Heart right ventricle (tissue), 16 donors: Measurements from ENCODE around the gene IQSEC3. TPM values are rescaled to one million over a fixed set of nuclear protein-coding genes. Genes with fewer than 3 reads are reported as not detected.
"Not testable (repeated sequence)": the region's sequence is repeated elsewhere in the genome, so short reads cannot be mapped to it uniquely, and the experiment has no call there.

Experiments used
- ATAC-seq, 8 donors: fragments of 200-7000 bp; cut with Tn5 transposase; one replicate each; pipeline ENCODE4 v1.9.1; 2020; ENCODE audit warnings: mild to moderate bottlenecking in 8 of 8, moderate library complexity in 8 of 8, moderate number of reproducible peaks in 1 of 8
- DNase-seq, 2 donors: peaks; one replicate each; pipeline ENCODE4 v3.0.0-alpha.2; 2020
- H3K27ac ChIP-seq, 10 donors: fragments of 200-600 bp; sonication (generic) in 2 of 10; one replicate each; pipeline versions ENCODE4 v1.5.0 to v1.8.0; 2020 to 2022; ENCODE audit warnings: mild to moderate bottlenecking in 3 of 10
- H3K27me3 ChIP-seq, 7 donors: fragments of 200-600 bp; one replicate each; pipeline ENCODE4 v1.8.0; 2021 to 2022; ENCODE audit warnings: mild to moderate bottlenecking in 2 of 7
- H3K36me3 ChIP-seq, 9 donors: fragments of 200-600 bp; sonication (generic) in 1 of 9; one replicate each; pipeline versions ENCODE4 v1.5.0 to v1.8.0; 2020 to 2022; ENCODE audit warnings: mild to moderate bottlenecking in 2 of 9
- H3K4me1 ChIP-seq, 9 donors: fragments of 200-600 bp; sonication (generic) in 1 of 9; one replicate each; pipeline versions ENCODE4 v1.5.0 to v1.8.0; 2020 to 2022; ENCODE audit warnings: mild to moderate bottlenecking in 4 of 9
- H3K4me3 ChIP-seq, 10 donors: fragments of 200-600 bp; sonication (generic) in 2 of 10; one replicate each; pipeline versions ENCODE4 v1.5.0 to v1.8.0; 2020 to 2022; ENCODE audit warnings: mild to moderate bottlenecking in 7 of 10, moderate library complexity in 2 of 10
- H3K9me3 ChIP-seq, 11 donors: fragments of 200-600 bp in 10 of 11; sonication (generic) in 2 of 11; one replicate each; pipeline versions ENCODE4 v1.5.0 to v1.8.0; 2013 to 2022; ENCODE audit warnings: mild to moderate bottlenecking in 2 of 11, control low read depth in 1 of 11, moderate library complexity in 1 of 11
- CTCF ChIP-seq, 9 donors: fragments of 200-600 bp; sonication (generic) in 2 of 9; IDR thresholded peaks; one replicate each; pipeline versions ENCODE4 v1.5.0 to v1.8.0; 2021 to 2022; ENCODE audit warnings: antibody characterized with exemption in 9 of 9, mild to moderate bottlenecking in 5 of 9, moderate library complexity in 1 of 9
- WGBS, 2 donors: extraction: QIAGEN DNeasy Blood & Tissue Kit; methylation state at CpG; one replicate each; pipeline ENCODE4 v1.1.7; 2013; ENCODE audit warnings: inconsistent platforms in 1 of 2; 5-methylcytosine and 5-hydroxymethylcytosine counted together
- intact Hi-C, 10 donors: fragments of 100-400 bp; cut with DNase I; formaldehyde crosslinking; loops; one replicate each; pipeline versions ENCODE4 v1.11.1 to v1.14.2; 2022
- polyA plus RNA-seq, 2 donors: library from polyadenylated mRNA; stranded (reverse); fragments of 200-250 nt; gene quantifications; one replicate each; pipeline ENCODE4 v1.2.3, GENCODE V29; 2013
- total RNA-seq, 10 donors: library from RNA; stranded (reverse); fragmentation: NEBNext Ultra II Directional in 3 of 10; extraction: Animal tissue kit (Norgen Biotek cat#: 25700) in 3 of 10; gene quantifications; one replicate each; pipeline versions ENCODE4 v1.2.1 to v1.2.4, GENCODE V29; 2021 to 2023
- donor health status: Arrhythmogenic right ventricular cardiomyopathy.
- donor health status: ischemic (EF 13 %, LVEDD 7.1; RV severe dilation, severe dysfunction).
- donor health status: healthy with polysubstance abuse.
- donor health status: DM: no; HTN: yes; CAD: no.
- donor health status: DM: no; HTN: no; CAD: no.
- donor health status: ischemic (EF 25% LVEDD 6.9; RV normal size, moderate dysfunction).
- donor health status: ischemic (EF 25% LVEDD 5.7; RV mildly dilated, moderate dysfunction).
- donor health status: healthy.
- donor health status: DM: yes; HTN: yes; CAD: no.
- donor health status: Ischemic cardiomyopathy.
- donor health status: ischemic (EF 35%, LVEDD 5.7; RV mildly dilated, moderate dysfunction).
- donor health status: nonischemic (EF 11% LVEDD 7.7; RV severe dilation, severe dysfunction).
- donor health status: DM: yes; HTN: yes; CAD: no.
- donor health status: PGD.
- donor health status: ischemic (EF 29% LVEDD 5.4; RV normal size, mild dysfunction).
- donor health status: nonischemic (EF 23%, LVEDD 6.1; RV moderate dilation, normal function).

Gene IQSEC3
- total and polyA plus RNA-seq, 12 donors = 0.30 to 2.7 (median 1.1) TPM

DNA sequence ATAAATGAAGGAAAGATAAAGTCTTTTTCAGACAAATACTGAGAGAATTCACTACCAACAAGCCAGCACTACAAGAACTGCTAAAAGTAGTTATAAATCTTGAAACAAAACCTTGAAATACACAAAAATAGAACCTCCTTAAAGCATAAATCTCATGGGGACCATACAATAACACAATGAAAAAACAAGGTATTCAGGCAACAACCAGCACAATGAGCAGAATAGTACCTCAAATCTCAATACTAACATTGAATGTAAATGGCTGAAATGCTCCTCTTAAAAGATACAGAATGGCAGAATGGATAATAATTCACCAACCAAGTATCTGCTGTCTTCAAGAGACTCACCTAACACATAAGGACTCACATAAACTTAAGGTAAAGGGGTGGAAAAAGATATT lies 7.7 kb upstream of the IQSEC3 start:
- DNase-seq (no peak), ATAC-seq (no peak)
- Histone ChIP-seq H3K27me3 (peaks cover 5 to 62% (median 42%) of the 10 kb centered on the region in 7 donors), H3K9me3 (peaks cover 0 to 25% (median 4%) of the 10 kb centered on the region in 11 donors), H3K4me1 (no peaks in the 10 kb centered on the region), H3K27ac (no peak overlapping the region), H3K4me3 (no peak overlapping the region), H3K36me3 (no peaks in the 10 kb centered on the region)
- intact Hi-C loops = no loop called here
- no peak for TF ChIP-seq CTCF (IDR thresholded peaks at IDR 0.05)

GRCh38 chr12:61845-62244 lies 4.7 kb upstream of the IQSEC3 start:
- Histone ChIP-seq H3K9me3 (peaks cover 0 to 22% (median 4%) of the 10 kb centered on the region in 11 donors), H3K27me3 (peaks cover 0 to 37% (median 13%) of the 10 kb centered on the region in 7 donors)
- H3K27ac ChIP-seq, H3K4me3 ChIP-seq, intact Hi-C loops, H3K4me1 ChIP-seq, DNase-seq, H3K36me3 ChIP-seq, ATAC-seq: not testable (repeated sequence)

GRCh38 chr12:65491-66063 lies 990 bp upstream of the IQSEC3 start:
- H3K4me3 ChIP-seq, H3K27ac ChIP-seq, H3K9me3 ChIP-seq, ATAC-seq, H3K36me3 ChIP-seq, intact Hi-C loops, H3K4me1 ChIP-seq, DNase-seq: not testable (repeated sequence)
- H3K27me3 ChIP-seq = peaks cover 0 to 21% (median 16%) of the 10 kb centered on the region in 7 donors
- WGBS, 2 donors = 49 to 54% methylated on average over 4 of the region's 4 CpGs

- H3K4me1 ChIP-seq, H3K36me3 ChIP-seq, H3K27ac ChIP-seq, H3K9me3 ChIP-seq, intact Hi-C loops, DNase-seq: not testable (repeated sequence)
- H3K27me3 ChIP-seq = peaks cover 0 to 30% (median 17%) of the 10 kb centered on the region in 7 donors
- peak overlapping the region in 1 of 10 donors; percentile 20 for H3K4me3 ChIP-seq
- peak; percentile 93 to 96 (median 94) for ATAC-seq
- 3 to 5% methylated on average over 43 to 45 of the region's 66 CpGs for WGBS, 2 donors
Observed at GRCh38 chr12:66782-67504, 376 bp downstream of the IQSEC3 start.

GRCh38 chr12:69677-70076 lies 3.1 kb downstream of the IQSEC3 start:
- intact Hi-C loops, H3K4me1 ChIP-seq, H3K36me3 ChIP-seq, ATAC-seq, H3K4me3 ChIP-seq, H3K27ac ChIP-seq, DNase-seq, H3K9me3 ChIP-seq: not testable (repeated sequence)
- WGBS, 2 donors = 72 to 78% methylated on average over 6 of the region's 6 CpGs
- peaks cover 0 to 36% (median 17%) of the 10 kb centered on the region in 7 donors for H3K27me3 ChIP-seq

DNA sequence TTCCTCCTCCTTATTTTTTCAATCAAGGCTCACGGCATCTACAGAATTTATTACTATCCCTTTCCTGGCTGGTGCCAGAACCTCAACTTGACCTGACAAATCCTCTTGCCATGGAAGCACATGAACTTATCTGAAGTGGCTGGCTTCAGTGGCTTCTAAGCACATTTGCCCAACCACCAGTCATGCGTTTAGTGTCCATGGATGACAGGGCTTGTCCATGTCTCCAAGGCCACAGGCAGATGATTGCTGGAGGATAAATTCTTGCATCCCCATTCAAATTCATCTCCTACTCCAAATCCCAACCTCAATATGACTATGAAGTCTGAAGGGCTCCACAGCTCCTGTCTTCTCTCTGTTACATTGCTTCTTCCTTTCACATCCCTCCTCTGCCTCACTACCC lies 4.0 kb downstream of the IQSEC3 start:
- intact Hi-C loops, ATAC-seq, H3K27ac ChIP-seq, H3K4me3 ChIP-seq, H3K9me3 ChIP-seq, H3K4me1 ChIP-seq, H3K36me3 ChIP-seq, DNase-seq: not testable (repeated sequence)
- peaks cover 0 to 38% (median 18%) of the 10 kb centered on the region in 7 donors for H3K27me3 ChIP-seq
- WGBS, 2 donors = 81 to 86% methylated on average over 2 of the region's 2 CpGs

GRCh38 chr12:72018-72417 lies 5.5 kb downstream of the IQSEC3 start:
- H3K36me3 ChIP-seq, H3K27ac ChIP-seq, ATAC-seq, H3K4me1 ChIP-seq, H3K4me3 ChIP-seq, DNase-seq, intact Hi-C loops, H3K9me3 ChIP-seq: not testable (repeated sequence)
- H3K27me3 ChIP-seq = peaks cover 0 to 50% (median 29%) of the 10 kb centered on the region in 7 donors
- WGBS, 2 donors = 54 to 56% methylated on average over 4 of the region's 4 CpGs

GRCh38 chr12:74420-75190 lies 8.0 kb downstream of the IQSEC3 start:
- H3K27ac ChIP-seq, intact Hi-C loops, H3K4me3 ChIP-seq, H3K9me3 ChIP-seq, H3K4me1 ChIP-seq, ATAC-seq, DNase-seq, H3K36me3 ChIP-seq: not testable (repeated sequence)
- WGBS, 2 donors = 73 to 76% methylated on average over 8 of the region's 8 CpGs
- peaks cover 0 to 52% (median 37%) of the 10 kb centered on the region in 7 donors for H3K27me3 ChIP-seq

DNA sequence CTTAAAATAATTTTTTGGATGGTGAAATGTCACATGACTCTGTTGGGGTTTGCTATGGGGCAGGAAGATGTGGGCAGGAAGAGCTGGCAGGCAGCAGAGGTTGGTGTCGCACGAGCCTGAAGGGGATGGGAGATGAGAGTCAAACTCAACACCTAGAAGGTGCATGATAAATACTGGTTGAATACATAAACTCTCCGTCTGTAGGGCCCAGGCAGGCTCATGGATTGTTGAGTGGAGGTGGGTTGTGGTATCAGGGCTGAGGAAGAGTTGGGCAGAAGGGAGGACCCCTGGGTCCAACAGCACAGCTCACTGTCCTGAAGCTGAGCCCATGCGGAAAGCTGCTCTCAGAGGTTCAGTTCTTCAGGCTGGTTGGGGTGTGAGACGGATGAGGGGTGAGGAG lies 9.0 kb downstream of the IQSEC3 start:
- H3K9me3 ChIP-seq, intact Hi-C loops, H3K27ac ChIP-seq, H3K4me1 ChIP-seq, H3K4me3 ChIP-seq, H3K36me3 ChIP-seq, DNase-seq, ATAC-seq: not testable (repeated sequence)
- WGBS, 2 donors = 73 to 75% methylated on average over 5 of the region's 5 CpGs
- peaks cover 0 to 52% (median 36%) of the 10 kb centered on the region in 7 donors for H3K27me3 ChIP-seq

DNA sequence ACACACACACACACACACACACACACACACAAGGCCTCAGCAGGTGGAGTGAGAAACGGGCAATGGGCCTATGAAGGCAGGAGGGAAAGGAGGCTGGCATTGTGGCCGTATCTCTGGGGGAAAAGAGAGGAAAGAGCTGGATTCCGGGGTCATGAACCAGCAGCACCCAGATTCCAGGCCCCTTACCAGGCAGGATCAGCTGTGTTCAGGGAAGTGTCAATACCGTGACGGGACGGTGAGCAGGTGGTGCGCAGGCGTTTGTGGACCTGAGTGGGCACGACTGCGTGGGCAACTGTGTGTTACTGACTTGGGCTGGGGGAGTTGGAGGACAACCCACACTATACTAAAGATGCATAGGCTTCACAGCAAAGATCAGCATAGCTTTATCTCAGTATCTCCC lies 9.5 kb downstream of the IQSEC3 start:
- H3K27ac ChIP-seq, H3K36me3 ChIP-seq, DNase-seq, H3K4me3 ChIP-seq, intact Hi-C loops, H3K4me1 ChIP-seq, H3K9me3 ChIP-seq: not testable (repeated sequence)
- 87 to 91% methylated on average over 10 of the region's 10 CpGs for WGBS, 2 donors
- H3K27me3 ChIP-seq = peaks cover 0 to 57% (median 36%) of the 10 kb centered on the region in 7 donors
- ATAC-seq = peak in 2 of 8 donors; percentile 9 to 37
